Measurements from ENCODE around the gene TSPAN14. TPM values are rescaled to one million over a fixed set of nuclear protein-coding genes. Genes with fewer than 3 reads are reported as not detected.
"Not testable (repeated sequence)": the region's sequence is repeated elsewhere in the genome, so short reads cannot be mapped to it uniquely, and the experiment has no call there.

The TSPAN14 gene
- total RNA-seq, 2 experiments from 2014 or later = 43.9 to 45.5 TPM

GRCh38 chr10:80413271-80413996, 40.7 kb upstream of the TSPAN14 start:
- H3K4me3 Mint-ChIP-seq = no peak overlapping the region

GRCh38 chr10:80414142-80414895, 39.8 kb upstream of the TSPAN14 start:
- DNase-seq (no peak), ATAC-seq (no peak)
- Mint-ChIP-seq H3K27ac (no peak overlapping the region), H3K27me3 (no peaks in the 10 kb centered on the region), H3K4me1 (ENCODE audit: low read depth) (peaks cover 36% of the 10 kb centered on the region), H3K4me3 (no peak overlapping the region), H3K9me3 (no peaks in the 10 kb centered on the region), H3K36me3 (ENCODE audit: low read depth) (peaks cover 3% of the 10 kb centered on the region)
- no peak for TF ChIP-seq CTCF (IDR thresholded peaks at IDR 0.05)
- intact Hi-C loops (cut with micrococcal nuclease) = no loop called here
- CTCF ChIA-PET = interaction anchor here (1.0 to 5.7 kb wide), 4 partner anchors 9 to 90 kb away, joined by 4 to 39 read pairs (median 9); no protein-coding TSS in a partner anchor
- POLR2A ChIA-PET = interaction anchor here (1.4 kb wide), 1 partner anchor 30 kb away, joined by 6 read pairs; no protein-coding TSS in a partner anchor

More at GRCh38 chr10:80413271-80413996, 40.7 kb upstream of the TSPAN14 start:
- TF ChIP-seq CTCF (IDR thresholded peaks at IDR 0.05) = no peak
- H3K27me3 Mint-ChIP-seq = no peaks in the 10 kb centered on the region
- H3K27ac Mint-ChIP-seq = peak overlapping the region; percentile 14
- H3K36me3 Mint-ChIP-seq (ENCODE audit: low read depth) = peaks cover 3% of the 10 kb centered on the region
- ChIA-PET CTCF (interaction anchor here (0.7 to 5.7 kb wide), 5 partner anchors 9 to 91 kb away, joined by 3 to 39 read pairs (median 6); no protein-coding TSS in a partner anchor), POLR2A (interaction anchor here (1.4 kb wide), 1 partner anchor 31 kb away, joined by 6 read pairs; no protein-coding TSS in a partner anchor)
- intact Hi-C loops (cut with micrococcal nuclease) = no loop called here
- H3K4me1 Mint-ChIP-seq (ENCODE audit: low read depth) = peaks cover 38% of the 10 kb centered on the region
- DNase-seq (peak; percentile 16), ATAC-seq (peak; percentile 37)
- no peaks in the 10 kb centered on the region for H3K9me3 Mint-ChIP-seq

GRCh38 chr10:80415734-80416478, 38.2 kb upstream of the TSPAN14 start:
- Mint-ChIP-seq H3K36me3 (ENCODE audit: low read depth) (peaks cover 3% of the 10 kb centered on the region), H3K9me3 (no peaks in the 10 kb centered on the region), H3K27me3 (no peaks in the 10 kb centered on the region), H3K4me1 (ENCODE audit: low read depth) (peaks cover 31% of the 10 kb centered on the region), H3K4me3 (no peak overlapping the region), H3K27ac (no peak overlapping the region)
- no peak for ATAC-seq
- CTCF ChIA-PET = interaction anchor here (0.9 kb wide), 1 partner anchor 90 kb away, joined by 4 read pairs; no protein-coding TSS in a partner anchor
- intact Hi-C loops (cut with micrococcal nuclease) = no loop called here
- POLR2A ChIA-PET = no interaction called here
- no peak for DNase-seq
- no peak for TF ChIP-seq CTCF (IDR thresholded peaks at IDR 0.05)

- Mint-ChIP-seq H3K9me3 (no peaks in the 10 kb centered on the region), H3K27ac (no peak overlapping the region), H3K4me3 (no peak overlapping the region), H3K36me3 (ENCODE audit: low read depth) (peaks cover 3% of the 10 kb centered on the region), H3K27me3 (no peaks in the 10 kb centered on the region), H3K4me1 (ENCODE audit: low read depth) (peaks cover 28% of the 10 kb centered on the region)
- ChIA-PET CTCF (interaction anchor here (0.9 to 1.9 kb wide), 2 partner anchors 39 to 89 kb away, joined by 4 to 6 read pairs; no protein-coding TSS in a partner anchor), POLR2A (no interaction called here)
- no peak for DNase-seq
- no peak for ATAC-seq
- TF ChIP-seq CTCF (IDR thresholded peaks at IDR 0.05) = no peak
- intact Hi-C loops (cut with micrococcal nuclease) = no loop called here
Measured at GRCh38 chr10:80416479-80417098, 37.5 kb upstream of the TSPAN14 start.

GRCh38 chr10:80417256-80417655, 36.9 kb upstream of the TSPAN14 start:
- H3K4me3 Mint-ChIP-seq; H3K36me3 Mint-ChIP-seq (ENCODE audit: low read depth); H3K27me3 Mint-ChIP-seq; H3K9me3 Mint-ChIP-seq; ATAC-seq; intact Hi-C loops (cut with micrococcal nuclease); DNase-seq; POLR2A ChIA-PET; H3K27ac Mint-ChIP-seq: not testable (repeated sequence)
- peaks cover 23% of the 10 kb centered on the region for H3K4me1 Mint-ChIP-seq (ENCODE audit: low read depth)
- CTCF ChIA-PET = interaction anchor here (1.9 kb wide), 1 partner anchor 39 kb away, joined by 6 read pairs; no protein-coding TSS in a partner anchor
